HG02885 (cell line): Measurements from ENCODE around the gene ANKRD13A.
"Not testable (repeated sequence)": the region's sequence is repeated elsewhere in the genome, so short reads cannot be mapped to it uniquely, and the experiment has no call there.

ENCODE experiments used
- ATAC-seq: cut with Tn5 transposase; IDR thresholded peaks from one replicate; pipeline ENCODE4 v1.9.1; 2021; ENCODE audit warnings: mild to moderate bottlenecking; ENCODE audit not compliant: unreplicated experiment, poor library complexity

Gene ANKRD13A

GRCh38 chr12:110004598-110004997 lies 5.4 kb downstream of the ANKRD13A start:
- ATAC-seq = peak; percentile 64

- no peak for ATAC-seq
Measured at GRCh38 chr12:110005319-110005973, 6.2 kb downstream of the ANKRD13A start.

GRCh38 chr12:110006115-110006514 lies 6.9 kb downstream of the ANKRD13A start:
- no peak for ATAC-seq

GRCh38 chr12:110007881-110008280 lies 8.7 kb downstream of the ANKRD13A start:
- no peak for ATAC-seq

- ATAC-seq = not testable (repeated sequence)
Measured at GRCh38 chr12:110008681-110009398, 9.6 kb downstream of the ANKRD13A start.

- ATAC-seq = peak; percentile 53
Measured at GRCh38 chr12:110010853-110011723, 11.9 kb downstream of the ANKRD13A start.

GRCh38 chr12:110012137-110012536 lies 12.9 kb downstream of the ANKRD13A start:
- peak; percentile 65 for ATAC-seq

- no peak for ATAC-seq
Measured at GRCh38 chr12:110012659-110013058, 13.4 kb downstream of the ANKRD13A start.

GRCh38 chr12:110015132-110015531 lies 15.9 kb downstream of the ANKRD13A start:
- ATAC-seq = no peak

- ATAC-seq = no peak
Measured at GRCh38 chr12:110020956-110021355, 21.7 kb downstream of the ANKRD13A start.

- ATAC-seq = no peak
Measured at GRCh38 chr12:110023059-110023980, 24.1 kb downstream of the ANKRD13A start.

GRCh38 chr12:110024051-110024450 lies 24.8 kb downstream of the ANKRD13A start:
- ATAC-seq = no peak

- no peak for ATAC-seq
Measured at GRCh38 chr12:110028323-110028722, 29.1 kb downstream of the ANKRD13A start.

- no peak for ATAC-seq
Measured at GRCh38 chr12:110029290-110029815, 30.1 kb downstream of the ANKRD13A start.

GRCh38 chr12:110033888-110034287 lies 34.7 kb downstream of the ANKRD13A start:
- no peak for ATAC-seq

- no peak for ATAC-seq
Measured at GRCh38 chr12:110035534-110036104, 36.4 kb downstream of the ANKRD13A start.

GRCh38 chr12:110037315-110037714 lies 38.1 kb downstream of the ANKRD13A start:
- ATAC-seq = no peak

GRCh38 chr12:110038741-110039084 lies 39.5 kb downstream of the ANKRD13A start:
- no peak for ATAC-seq

- ATAC-seq = no peak
Measured at GRCh38 chr12:110039085-110039807, 40.0 kb downstream of the ANKRD13A start.
